ENCODE results near the gene SPON1.

Gene SPON1

DNA sequence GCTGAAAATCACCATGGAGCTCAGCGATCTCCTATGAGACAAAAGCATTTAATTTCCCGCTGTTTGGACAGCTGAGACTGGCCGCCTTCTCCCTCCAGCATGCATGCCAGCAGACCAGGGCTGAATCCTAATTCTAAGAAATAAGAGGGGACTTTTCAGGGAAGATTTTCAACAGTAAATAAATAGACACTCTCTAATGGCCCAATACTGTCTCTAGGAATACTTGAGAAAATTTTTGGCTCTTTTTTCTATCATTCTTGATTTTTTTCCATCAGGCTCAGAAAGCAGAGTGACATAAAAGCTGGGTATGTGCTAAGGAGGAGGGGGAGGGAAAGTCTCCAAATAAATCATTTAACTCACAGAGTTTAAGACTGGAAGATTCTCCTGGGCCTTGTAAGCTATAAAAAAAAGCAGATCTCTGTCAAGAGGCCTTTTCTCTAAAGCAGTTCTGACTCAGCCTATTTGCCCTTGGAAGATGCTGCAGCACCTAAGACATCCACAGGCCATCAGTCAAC lies 17.6 kb upstream of the SPON1 start:
- DNase-seq = no peak

DNA sequence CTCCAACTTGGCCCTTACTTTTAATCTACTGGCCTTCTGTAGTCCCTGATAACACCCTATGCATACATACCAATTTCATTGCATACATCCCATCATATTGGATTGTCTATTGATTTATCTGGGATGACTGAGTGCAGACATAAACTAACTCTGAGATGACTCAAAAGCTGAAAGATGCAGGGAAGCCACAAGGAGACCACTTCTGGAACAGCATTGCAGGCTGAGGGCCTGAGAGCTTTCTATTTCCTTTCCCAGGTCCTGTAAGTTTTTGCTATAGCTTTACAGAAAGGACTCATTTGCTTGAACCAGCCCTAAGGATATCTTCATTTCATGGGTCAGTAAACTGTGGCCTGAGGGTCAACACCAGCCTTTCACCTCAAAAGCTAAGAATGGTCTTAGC lies 15.1 kb upstream of the SPON1 start:
- no peak for DNase-seq

GRCh38 chr11:13949876-13950275 lies 12.6 kb upstream of the SPON1 start:
- no peak for DNase-seq

GRCh38 chr11:13952221-13952620 lies 10.3 kb upstream of the SPON1 start:
- no peak for DNase-seq

GRCh38 chr11:13952668-13953067 lies 9.9 kb upstream of the SPON1 start:
- DNase-seq = no peak

GRCh38 chr11:13954591-13954990 lies 7.9 kb upstream of the SPON1 start:
- no peak for DNase-seq

DNA sequence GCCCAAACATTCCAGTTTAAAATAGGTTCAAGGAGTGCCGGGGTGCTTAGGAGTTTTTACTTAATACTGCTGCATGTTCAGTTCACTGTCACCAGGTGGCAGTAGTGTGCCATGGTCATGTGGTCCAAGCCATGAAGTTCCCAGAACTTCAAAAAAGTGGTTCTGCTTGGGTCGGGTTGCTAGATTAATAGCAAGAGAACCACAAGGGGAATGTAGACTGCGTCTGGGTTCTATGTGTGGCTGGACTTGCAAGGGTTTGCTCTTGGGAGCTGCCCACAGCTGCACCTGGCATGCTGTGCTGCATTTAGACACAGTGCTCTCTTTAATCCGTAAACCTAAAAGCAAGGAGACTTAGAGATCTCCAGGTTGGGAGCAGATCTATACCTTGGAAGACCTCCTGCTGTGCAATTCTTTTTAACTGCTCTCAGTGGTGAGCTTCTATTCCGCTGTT lies 6.5 kb upstream of the SPON1 start:
- no peak for DNase-seq

DNA sequence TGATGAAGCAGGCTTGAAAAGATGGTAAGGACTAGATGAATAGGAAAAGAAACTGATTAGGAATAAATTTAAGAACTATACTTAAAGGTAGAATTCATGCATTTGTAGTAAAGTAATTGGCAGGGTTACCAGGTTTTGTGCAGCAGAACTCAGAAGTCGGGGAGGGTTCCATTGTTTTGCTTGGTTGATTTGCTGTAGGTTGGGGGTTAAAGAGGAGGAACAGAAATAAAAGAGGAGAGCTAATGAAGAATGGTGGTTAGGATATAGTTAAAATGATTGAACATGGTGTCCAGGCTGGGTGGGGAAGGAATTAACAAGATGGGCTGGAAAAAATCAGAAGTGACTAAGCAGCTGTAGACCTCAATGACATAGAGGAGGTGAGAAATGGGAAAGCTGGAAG lies 5.5 kb upstream of the SPON1 start:
- no peak for DNase-seq

- DNase-seq = no peak
Measured at GRCh38 chr11:13958641-13959400, 3.7 kb upstream of the SPON1 start.

DNA sequence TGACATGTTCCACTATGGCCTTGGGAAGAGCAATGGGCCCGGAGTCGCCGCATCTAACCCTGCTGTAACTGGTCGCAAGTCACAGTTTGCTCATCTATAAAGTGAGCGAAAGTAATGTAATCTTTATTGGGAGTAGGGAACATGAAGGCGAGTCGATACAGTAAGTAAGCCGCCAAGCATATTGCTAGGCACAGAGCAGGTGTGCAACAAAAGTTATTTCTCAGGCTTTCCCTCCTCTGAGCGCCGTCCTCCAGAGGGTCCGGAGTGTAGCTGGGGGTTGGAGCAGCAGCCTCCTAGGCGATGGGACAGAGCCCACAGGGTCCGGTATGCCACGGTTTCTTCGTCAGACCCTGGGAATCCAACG lies 343 bp upstream of the SPON1 start:
- DNase-seq = no peak

DNA sequence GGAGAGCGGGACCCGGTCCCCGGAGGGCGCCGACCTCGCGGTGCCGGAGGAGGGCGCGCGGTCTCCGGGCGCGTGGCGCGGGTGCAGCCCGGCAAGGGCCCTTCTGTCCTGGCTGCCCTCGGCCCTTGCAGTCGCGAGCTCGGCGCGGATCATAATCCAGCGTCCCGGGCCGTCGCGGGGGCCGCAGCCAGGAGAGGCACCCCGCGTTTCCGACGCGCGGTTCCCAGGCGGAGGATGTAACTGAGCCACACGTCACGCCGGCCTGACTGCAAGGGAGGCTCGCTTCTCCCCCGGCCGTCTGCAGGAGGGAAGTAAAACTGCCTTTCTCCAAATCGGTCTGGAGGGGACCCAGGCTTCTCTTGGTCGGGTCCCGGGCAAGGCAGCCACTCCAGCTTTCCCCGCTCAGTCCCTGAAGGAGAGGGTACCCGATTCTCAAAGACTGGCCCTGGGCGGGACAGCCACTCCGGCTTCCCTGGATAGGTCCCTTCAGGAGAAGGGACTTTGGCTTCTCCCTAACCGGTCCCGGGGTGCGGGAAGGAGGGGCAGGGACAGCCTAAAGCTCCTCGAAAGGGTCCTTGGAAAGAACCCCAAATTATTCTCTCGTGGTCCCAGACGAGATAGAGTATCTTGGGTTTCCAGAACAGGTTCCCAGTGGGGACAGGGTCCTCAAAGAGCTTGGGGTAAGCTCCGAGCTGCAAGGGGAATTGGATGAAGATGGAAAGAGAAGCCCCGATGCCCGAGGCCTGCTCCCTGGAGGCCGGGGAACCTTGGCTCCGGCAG lies 836 bp downstream of the SPON1 start:
- no peak for DNase-seq

DNA sequence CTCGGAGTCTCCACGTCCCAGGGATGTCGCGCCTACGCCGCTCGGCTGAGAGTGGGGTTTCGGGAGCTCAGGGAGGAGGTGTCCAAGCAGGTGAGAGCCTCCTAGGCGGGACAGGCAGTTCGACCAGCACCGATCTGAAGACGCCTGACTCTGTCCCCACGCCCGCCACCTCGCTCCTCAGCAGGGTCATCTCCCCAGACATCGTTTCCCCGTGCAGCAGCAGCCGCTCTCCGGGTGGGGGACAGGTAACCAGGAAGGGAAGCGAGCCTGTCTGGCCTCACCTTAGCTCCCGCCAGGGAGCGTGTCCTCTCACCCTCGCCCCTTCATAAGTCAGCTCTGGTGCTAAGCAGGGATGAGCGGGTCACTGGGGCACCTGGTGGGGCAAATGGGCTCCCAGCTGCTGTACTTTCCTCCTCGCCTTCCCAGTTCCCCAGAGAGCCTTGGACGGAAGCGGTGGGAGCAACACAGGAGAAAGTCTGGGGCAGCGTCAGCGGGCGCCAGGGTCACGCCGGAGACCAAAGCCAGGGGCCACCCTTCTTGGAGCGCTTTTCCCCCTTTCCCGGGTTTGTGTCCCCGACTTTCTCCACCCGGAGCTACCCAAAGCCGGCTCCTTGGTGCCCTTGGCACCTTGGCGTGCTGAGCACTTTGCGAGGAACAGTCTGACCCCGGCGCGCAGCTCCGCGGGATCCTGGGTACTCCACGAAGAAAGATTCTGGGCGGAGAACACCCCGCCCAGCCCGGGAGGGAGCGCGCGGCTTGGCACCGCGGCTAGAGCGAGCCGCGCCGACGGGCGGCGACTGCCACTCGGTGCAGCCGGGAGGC lies 1.6 kb downstream of the SPON1 start:
- DNase-seq = no peak

GRCh38 chr11:13964771-13965074 lies 2.2 kb downstream of the SPON1 start:
- no peak for DNase-seq

- no peak for DNase-seq
Measured at GRCh38 chr11:13965337-13965736, 2.8 kb downstream of the SPON1 start.

- no peak for DNase-seq
Measured at GRCh38 chr11:13966013-13966412, 3.5 kb downstream of the SPON1 start.

DNA sequence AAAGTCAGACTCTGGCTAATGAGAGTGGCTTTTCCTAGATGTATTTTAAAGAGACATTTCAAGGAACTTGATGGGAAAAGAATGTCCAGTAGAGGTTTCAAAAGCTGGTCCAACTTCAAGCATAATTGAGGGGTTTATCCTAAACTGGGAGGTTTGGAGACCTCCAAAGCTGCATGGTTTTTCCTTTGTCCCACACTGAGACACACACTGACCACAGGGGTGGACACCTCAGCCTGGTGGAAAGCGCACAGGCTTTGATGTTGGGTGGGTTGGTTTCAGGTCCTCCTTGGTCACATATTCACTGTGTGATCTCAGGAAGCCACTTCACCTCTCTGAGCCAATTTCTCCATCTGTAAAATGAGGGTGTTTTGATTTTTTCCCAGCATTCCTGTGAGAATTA lies 4.0 kb downstream of the SPON1 start:
- DNase-seq = no peak

- DNase-seq = no peak
Measured at GRCh38 chr11:13970986-13971385, 8.5 kb downstream of the SPON1 start.

GRCh38 chr11:13972043-13972910 lies 9.8 kb downstream of the SPON1 start:
- DNase-seq = no peak

DNA sequence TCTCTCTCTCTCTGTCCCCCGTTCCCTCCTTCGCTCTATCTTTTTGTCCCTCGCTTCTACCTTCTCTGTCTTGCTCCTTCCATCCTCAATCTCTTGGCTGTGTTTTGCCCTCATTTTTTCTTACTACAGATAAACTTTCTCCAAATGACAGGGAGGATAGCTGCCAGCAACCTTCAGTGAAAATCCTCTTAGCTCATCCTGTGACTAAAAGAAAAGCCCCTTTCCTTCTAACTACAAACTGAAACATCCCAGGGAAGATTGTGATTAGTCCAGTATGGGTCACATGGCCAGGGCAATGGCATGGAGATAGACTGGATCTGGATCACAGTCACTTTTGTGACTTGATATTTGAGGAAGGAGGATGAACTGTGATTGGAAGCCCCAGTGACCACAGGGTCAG lies 10.4 kb downstream of the SPON1 start:
- DNase-seq = no peak

DNA sequence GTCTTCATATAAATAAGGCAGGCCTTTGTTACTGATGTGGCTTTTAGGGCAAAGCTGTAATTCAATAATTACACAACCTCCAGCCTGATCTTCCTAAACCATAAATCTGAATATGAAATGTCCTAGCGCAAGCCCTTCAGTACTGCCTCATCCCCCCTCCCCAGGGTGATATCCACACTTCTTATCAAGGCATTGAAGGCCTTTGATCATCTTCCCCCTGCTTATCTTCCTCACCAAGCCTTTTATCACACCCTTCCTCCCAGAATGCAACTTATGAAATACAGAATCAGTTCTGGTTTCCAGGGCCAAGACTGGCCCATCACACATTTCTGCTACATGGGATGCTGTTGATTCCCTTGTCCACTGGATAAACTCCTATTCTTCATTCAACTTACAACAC lies 12.1 kb downstream of the SPON1 start:
- no peak for DNase-seq

DNA sequence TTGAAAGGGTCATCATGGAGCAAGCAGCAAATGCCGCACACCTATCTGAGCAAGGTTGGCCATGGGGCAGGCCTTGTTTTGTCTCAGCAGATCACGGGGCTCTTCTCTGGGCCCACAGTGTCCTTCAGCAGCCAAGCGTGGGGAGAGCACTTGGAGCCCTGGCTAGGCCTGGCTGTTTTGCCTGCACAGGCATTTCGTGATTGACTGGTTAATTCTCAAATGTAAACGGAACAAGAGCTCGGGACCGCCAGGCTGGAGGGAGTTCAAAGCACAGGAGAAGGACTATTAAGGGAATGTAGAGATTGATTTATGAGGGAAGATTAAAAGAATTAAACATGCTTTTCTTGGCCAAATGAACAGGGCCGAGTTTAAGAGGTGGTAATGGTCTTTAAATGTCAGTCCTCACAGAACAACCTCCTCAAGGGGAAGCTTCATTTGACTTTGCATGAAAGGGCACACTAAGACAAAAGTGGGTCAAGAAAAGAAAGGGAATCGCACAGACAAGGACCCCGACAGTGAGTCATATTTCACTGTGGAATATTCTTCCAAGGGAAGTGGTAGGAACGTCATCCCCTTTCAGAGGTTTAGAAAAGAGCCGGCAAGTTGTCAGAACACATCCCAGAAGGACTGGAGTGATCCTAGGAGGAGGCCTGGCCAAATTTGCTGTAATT lies 20.7 kb downstream of the SPON1 start:
- DNase-seq = no peak
